ENCODE data around the gene GPRC5A.

Gene GPRC5A

GRCh38 chr12:12887471-12887870 lies 3.9 kb upstream of the GPRC5A start:
- DNase-seq: no peak

GRCh38 chr12:12889701-12890100 lies 1.7 kb upstream of the GPRC5A start:
- DNase-seq: no peak

GRCh38 chr12:12890543-12891079 lies 751 bp upstream of the GPRC5A start:
- peak; percentile 63 for DNase-seq

GRCh38 chr12:12891881-12892355 lies 556 bp downstream of the GPRC5A start:
- DNase-seq: no peak

- DNase-seq: no peak
Measured at GRCh38 chr12:12892681-12893141, 1.3 kb downstream of the GPRC5A start.

DNA sequence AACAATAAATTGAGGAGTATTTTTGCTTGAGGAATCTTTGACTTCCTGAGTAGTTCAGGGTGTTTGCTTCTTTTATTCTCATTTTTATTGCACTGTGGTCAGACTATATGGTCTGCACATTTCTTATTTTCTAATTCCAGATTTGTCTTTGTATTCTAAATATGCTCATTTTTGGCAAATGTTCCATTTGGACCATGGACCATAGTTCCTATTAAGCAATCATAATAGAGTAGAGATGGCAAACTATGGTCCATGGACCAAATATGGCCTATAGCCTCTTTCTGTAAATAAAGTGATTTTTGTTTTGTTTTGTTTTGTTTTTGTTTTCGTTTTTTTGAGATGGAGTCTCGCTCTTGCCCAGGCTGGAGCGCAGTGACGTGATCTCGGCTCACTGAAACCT lies 2.1 kb downstream of the GPRC5A start:
- DNase-seq: no peak

DNA sequence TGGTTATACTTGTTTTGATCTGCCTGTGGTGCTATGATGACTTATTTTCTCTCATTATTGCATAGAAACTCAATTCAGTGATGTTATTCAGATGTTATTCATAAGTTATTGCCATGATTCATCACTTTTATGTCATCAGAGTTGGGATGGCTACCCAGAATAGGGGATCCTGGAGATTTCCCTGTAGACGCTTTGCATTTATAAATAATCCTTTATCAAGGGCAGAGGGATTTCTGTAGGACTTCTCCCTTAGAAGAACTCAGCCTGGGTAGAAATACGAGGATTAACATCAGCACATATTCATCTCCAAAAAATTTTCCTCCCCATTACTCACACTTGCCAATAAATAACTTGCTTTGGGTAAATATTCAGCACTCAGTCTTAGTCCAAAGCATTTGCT lies 4.9 kb downstream of the GPRC5A start:
- no peak for DNase-seq

- no peak for DNase-seq
Measured at GRCh38 chr12:12897302-12897701, 5.9 kb downstream of the GPRC5A start.

- no peak for DNase-seq
Measured at GRCh38 chr12:12898136-12898717, 6.9 kb downstream of the GPRC5A start.

- no peak for DNase-seq
Measured at GRCh38 chr12:12898911-12899511, 7.6 kb downstream of the GPRC5A start.

GRCh38 chr12:12899530-12900380 lies 8.4 kb downstream of the GPRC5A start:
- DNase-seq: no peak

- no peak for DNase-seq
Measured at GRCh38 chr12:12900786-12901157, 9.4 kb downstream of the GPRC5A start.

DNA sequence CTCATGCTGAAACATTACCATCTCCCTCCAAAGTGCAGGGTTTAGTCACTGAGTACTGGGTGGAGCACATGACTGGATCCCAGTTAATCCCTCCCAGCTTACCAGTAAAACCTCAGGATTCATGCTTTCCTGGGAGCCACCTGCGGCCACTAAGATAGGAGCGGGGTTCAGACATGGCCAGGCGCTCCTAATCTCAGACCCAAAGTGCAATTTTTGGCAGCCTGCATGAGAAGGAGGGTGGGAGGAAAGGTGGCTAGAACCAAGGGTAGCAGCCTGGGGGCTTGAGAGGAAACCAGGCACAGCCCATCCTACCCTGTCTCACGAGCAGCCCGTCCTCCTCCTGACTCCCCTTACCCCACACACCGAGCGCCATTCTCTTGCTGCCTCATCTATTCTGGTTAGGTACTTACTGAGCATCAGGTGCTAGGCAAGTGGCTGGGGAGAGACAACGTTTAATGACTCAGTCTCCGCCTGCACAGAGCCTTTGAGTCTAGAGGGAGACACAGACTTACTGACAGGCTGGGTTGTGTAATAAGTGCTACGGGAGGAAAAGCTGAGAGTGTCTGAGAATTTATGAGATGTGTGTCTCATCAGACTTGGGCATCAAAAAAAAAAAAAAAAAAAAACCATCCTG lies 9.9 kb downstream of the GPRC5A start:
- no peak for DNase-seq

GRCh38 chr12:12902036-12902435 lies 10.7 kb downstream of the GPRC5A start:
- DNase-seq: no peak

DNA sequence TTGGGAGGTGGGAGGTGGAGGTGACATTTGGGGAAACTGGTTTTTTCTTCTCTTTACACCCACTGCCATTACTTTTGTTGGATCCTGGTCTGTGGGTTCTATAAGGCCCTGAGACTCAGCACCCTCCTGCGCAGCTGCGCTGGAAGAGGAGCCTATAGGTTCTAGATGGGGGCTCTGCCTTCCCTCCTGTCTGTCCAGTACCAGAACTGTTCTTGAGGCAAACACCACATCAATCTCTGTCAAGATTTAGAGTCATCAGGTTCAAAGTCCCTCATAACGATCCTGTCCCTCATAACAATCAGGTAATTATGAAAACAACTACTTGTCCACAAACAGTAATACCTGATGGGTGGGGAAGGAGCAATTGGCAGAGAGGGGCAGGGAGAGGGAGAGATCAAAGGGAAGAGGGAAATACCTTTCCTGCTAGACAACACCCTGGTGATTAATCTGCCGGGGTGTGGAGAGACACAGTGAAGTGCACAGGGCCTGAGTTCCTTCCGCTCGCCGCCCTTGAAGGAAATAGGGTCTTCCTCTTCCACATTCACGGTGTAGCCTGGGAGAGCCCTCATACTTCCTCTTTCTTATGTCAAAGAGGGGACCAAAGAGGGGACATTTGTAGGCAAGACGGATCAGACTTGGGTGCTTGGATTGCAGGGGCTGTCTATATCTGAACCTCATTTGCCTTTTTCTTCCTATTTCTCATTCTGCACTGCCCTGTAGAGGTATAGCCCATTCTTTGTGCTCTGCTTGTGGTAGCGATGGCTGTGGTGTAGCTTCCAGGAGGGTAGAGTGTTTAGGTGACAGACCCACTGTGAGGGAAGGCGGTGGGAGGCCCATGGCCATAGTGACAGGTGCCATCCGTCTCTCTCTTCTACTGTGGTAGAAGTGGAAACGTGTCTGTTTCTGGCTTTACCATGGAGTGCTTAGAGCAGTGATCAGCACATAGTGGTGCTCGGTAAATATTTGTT lies 12.6 kb downstream of the GPRC5A start:
- DNase-seq: no peak

DNA sequence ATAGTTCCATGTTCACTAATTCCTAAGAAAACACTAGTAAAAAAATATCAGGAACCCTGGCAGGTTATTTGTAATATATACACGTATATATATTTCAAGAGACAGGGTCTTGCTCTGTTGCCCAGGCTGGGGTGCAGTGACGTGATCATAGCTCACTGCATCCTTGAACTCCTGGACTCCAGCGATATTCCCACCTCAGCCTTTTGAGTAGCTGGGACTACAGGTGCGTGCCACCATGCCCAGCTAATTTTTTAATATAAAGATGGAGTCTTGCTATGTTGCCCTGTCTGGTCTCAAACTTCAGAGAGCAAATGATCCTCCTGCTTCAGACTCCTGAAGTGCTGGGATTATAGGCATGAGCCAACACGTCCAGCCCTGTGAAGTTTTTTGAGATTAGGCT lies 16.2 kb downstream of the GPRC5A start:
- DNase-seq: no peak

DNA sequence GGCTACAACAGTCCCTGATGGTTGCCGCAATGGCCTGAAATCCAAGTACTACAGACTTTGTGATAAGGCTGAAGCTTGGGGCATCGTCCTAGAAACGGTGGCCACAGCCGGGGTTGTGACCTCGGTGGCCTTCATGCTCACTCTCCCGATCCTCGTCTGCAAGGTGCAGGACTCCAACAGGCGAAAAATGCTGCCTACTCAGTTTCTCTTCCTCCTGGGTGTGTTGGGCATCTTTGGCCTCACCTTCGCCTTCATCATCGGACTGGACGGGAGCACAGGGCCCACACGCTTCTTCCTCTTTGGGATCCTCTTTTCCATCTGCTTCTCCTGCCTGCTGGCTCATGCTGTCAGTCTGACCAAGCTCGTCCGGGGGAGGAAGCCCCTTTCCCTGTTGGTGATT lies 16.9 kb downstream of the GPRC5A start:
- DNase-seq: no peak

- DNase-seq: no peak
Measured at GRCh38 chr12:12908711-12909110, 17.3 kb downstream of the GPRC5A start.

- DNase-seq: no peak
Measured at GRCh38 chr12:12909228-12909994, 18.0 kb downstream of the GPRC5A start.

DNA sequence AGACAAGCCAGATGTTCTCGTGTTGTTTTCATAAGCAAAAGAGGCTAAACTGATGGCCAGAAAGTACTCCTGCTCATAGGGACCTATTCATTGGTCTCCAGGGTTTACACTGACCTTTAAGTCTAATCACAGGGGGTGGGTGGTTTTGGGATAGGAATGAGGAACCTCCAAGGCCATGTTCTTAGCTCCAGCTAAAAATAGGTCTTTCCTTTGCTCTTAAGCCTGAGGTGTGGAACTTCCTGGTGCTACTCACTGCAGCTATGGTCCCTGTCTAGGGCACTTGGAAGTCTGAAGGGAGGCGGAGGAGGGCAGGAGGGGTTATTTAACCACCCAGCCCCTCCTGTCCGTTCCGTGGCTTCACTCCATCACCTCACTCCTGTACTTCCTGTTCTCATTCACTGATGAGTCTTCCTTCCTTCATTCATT lies 18.6 kb downstream of the GPRC5A start:
- no peak for DNase-seq

DNA sequence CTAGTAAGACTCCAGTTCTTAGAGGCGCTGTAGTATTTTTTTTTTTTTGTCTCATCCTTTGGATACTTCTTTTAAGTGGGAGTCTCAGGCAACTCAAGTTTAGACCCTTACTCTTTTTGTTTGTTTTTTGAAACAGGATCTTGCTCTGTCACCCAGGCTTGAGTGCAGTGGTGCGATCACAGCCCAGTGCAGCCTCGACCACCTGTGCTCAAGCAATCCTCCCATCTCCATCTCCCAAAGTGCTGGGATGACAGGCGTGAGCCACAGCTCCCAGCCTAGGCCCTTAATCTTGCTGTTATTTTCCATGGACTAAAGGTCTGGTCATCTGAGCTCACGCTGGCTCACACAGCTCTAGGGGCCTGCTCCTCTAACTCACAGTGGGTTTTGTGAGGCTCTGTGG lies 21.3 kb downstream of the GPRC5A start:
- no peak for DNase-seq

Data from right forelimb (tissue), 1 donor.